GM12878 (cell line): ENCODE results near the gene RSPH9. TPM values are rescaled to one million over a fixed set of nuclear protein-coding genes. Genes with fewer than 3 reads are reported as not detected.

Experiments used
- ATF7 ChIP-seq: fragments of 450-650 bp; IDR thresholded peaks from 2 replicates; pipeline ENCODE4 v1.6.1; 2016; ENCODE audit warnings: low read depth, mild to moderate bottlenecking
- BACH1 ChIP-seq: fragments of 450-650 bp; IDR thresholded peaks from 2 replicates; pipeline ENCODE4 v1.6.1; 2017; ENCODE audit warnings: mild to moderate bottlenecking, borderline replicate concordance
- BCL11A ChIP-seq: IDR thresholded peaks from 2 replicates; pipeline ENCODE4 v1.6.1; 2011; ENCODE audit warnings: low read depth, low read length
- CREB1 ChIP-seq: IDR thresholded peaks from 2 replicates; pipeline ENCODE4 v1.6.1; 2012; ENCODE audit warnings: low read depth, mild to moderate bottlenecking, inconsistent platforms
- ELK1 ChIP-seq: IDR thresholded peaks from 2 replicates; pipeline ENCODE4 v1.6.1; 2012; ENCODE audit warnings: low read depth, low read length, improper control_type of control experiment
- GABPA ChIP-seq: IDR thresholded peaks from 2 replicates; pipeline ENCODE4 v1.6.1; 2014; ENCODE audit warnings: antibody characterized with exemption, low read depth, mild to moderate bottlenecking, inconsistent platforms
- IKZF1 ChIP-seq: fragments of 450-650 bp; conservative IDR thresholded peaks from 2 replicates; pipeline ENCODE4 v1.6.1; 2017; ENCODE audit warnings: antibody characterized with exemption, mild to moderate bottlenecking
- IRF3 ChIP-seq: fragments of 450-650 bp; IDR thresholded peaks from 2 replicates; pipeline ENCODE4 v1.6.1; 2014; ENCODE audit warnings: mild to moderate bottlenecking
- JUND ChIP-seq: IDR thresholded peaks from 2 replicates; pipeline ENCODE4 v1.6.1; 2012; ENCODE audit warnings: low read depth, mild to moderate bottlenecking, low read length, improper control_type of control experiment, moderate library complexity
- NR2C1 ChIP-seq: fragments of 450-650 bp; IDR thresholded peaks from 2 replicates; pipeline ENCODE4 v1.6.1; 2017; ENCODE audit warnings: antibody characterized with exemption, mild to moderate bottlenecking, moderate library complexity
- PBX3 ChIP-seq: IDR thresholded peaks from 2 replicates; pipeline ENCODE4 v1.6.1; 2011; ENCODE audit warnings: mild to moderate bottlenecking, low read depth, low read length, moderate library complexity; ENCODE audit not compliant: insufficient replicate concordance
- POLR2AphosphoS5 ChIP-seq: IDR thresholded peaks from 2 replicates; pipeline ENCODE4 v1.6.1; 2011; ENCODE audit warnings: mild to moderate bottlenecking, low read length, inconsistent platforms
- PRDM15 ChIP-seq: fragments of 450-650 bp; formaldehyde crosslinking; IDR thresholded peaks from 2 replicates; pipeline ENCODE4 v1.4.0; 2020; ENCODE audit warnings: mild to moderate bottlenecking, moderate library complexity
- SIX5 ChIP-seq: IDR thresholded peaks from 2 replicates; pipeline ENCODE4 v1.6.1; 2011; ENCODE audit warnings: mild to moderate bottlenecking, low read depth, low read length, moderate library complexity; ENCODE audit not compliant: severe bottlenecking
- SMAD1 ChIP-seq: fragments of 450-650 bp; IDR thresholded peaks from 2 replicates; pipeline ENCODE4 v1.6.1; 2018; ENCODE audit warnings: mild to moderate bottlenecking, low read depth; ENCODE audit not compliant: partially characterized antibody
- SMAD5 ChIP-seq: IDR thresholded peaks from 2 replicates; pipeline ENCODE4 v1.6.1; 2016; ENCODE audit warnings: antibody characterized with exemption, low read depth
- SMARCA5 ChIP-seq: fragments of 450-650 bp; IDR thresholded peaks from 2 replicates; pipeline ENCODE4 v1.6.1; 2017; ENCODE audit warnings: mild to moderate bottlenecking
- SMC3 ChIP-seq: IDR thresholded peaks from 2 replicates; pipeline ENCODE4 v1.6.1; 2011; ENCODE audit warnings: low read length, improper control_type of control experiment, borderline replicate concordance
- SREBF2 ChIP-seq: IDR thresholded peaks from 2 replicates; pipeline ENCODE4 v1.6.1; 2012; ENCODE audit warnings: mild to moderate bottlenecking, low read length
- STAT1 ChIP-seq: fragments of 450-650 bp; conservative IDR thresholded peaks from 2 replicates; pipeline ENCODE4 v1.6.1; 2014; ENCODE audit warnings: antibody characterized with exemption, mild to moderate bottlenecking
- SUZ12 ChIP-seq: fragments of 200-600 bp; sonication (generic); IDR thresholded peaks from one replicate; pipeline ENCODE4 v1.6.1; 2018; ENCODE audit warnings: antibody characterized with exemption, mild to moderate bottlenecking; ENCODE audit not compliant: unreplicated experiment
- TAF1 ChIP-seq: IDR thresholded peaks from 2 replicates; pipeline ENCODE4 v1.6.1; 2011; ENCODE audit warnings: mild to moderate bottlenecking, low read depth, low read length, borderline replicate concordance
- ZBTB33 ChIP-seq: fragments of 450-650 bp; IDR thresholded peaks from 2 replicates; pipeline ENCODE4 v1.6.1; 2017; ENCODE audit warnings: mild to moderate bottlenecking
- polyA plus RNA-seq, 11 experiments: library from polyadenylated mRNA; depleted of rRNA in 4 of 11; unstranded in 6 of 11; stranded (reverse) in 5 of 11; fragments of >200 nt; fragmentation: Nextera tagmentation in 4 of 11; fragmentation: Illumina TruSeq in 1 of 11; extraction: Ambion mirVana in 4 of 11; extraction: Trizol in 1 of 11; gene quantifications; 1 replicate in 1 of 11; 2 replicates in 10 of 11; pipeline versions ENCODE4 v1.2.1 to v1.2.3, GENCODE V29; 2011 to 2016; ENCODE audit warnings: inconsistent platforms in 2 of 11, missing spikeins in 2 of 11, low read depth in 1 of 11
- total RNA-seq, 4 experiments: library from RNA; depleted of rRNA in 3 of 4; stranded (reverse); fragments of >200 nt in 3 of 4; fragmentation: Illumina TruSeq in 1 of 4; extraction: Trizol in 1 of 4; gene quantifications; 2 replicates each; pipeline versions ENCODE4 v1.2.1 to v1.2.3, GENCODE V29; 2013 to 2021

RSPH9 gene
- total and polyA plus RNA-seq, 10 of the 15 experiments (the other 5 are each of a cell fraction or from before 2014, with no cell fraction given): 0.26 to 0.63 (median 0.36) TPM; not detected in 6

- TF ChIP-seq JUND (no peak), PRDM15 (CRISPR knock-in tag) (no peak), ZBTB33 (no peak), CREB1 (no peak), SUZ12 (no peak), IRF3 (no peak), BACH1 (0 out of 2 replicates have a peak, but pooled peaks have one; percentile 49), ATF7 (no peak), TAF1 (no peak), SMC3 (no peak), NR2C1 (no peak), POLR2AphosphoS5 (peak; percentile 57; the same call in 1 of the 2 replicates), STAT1 (no peak), PBX3 (peak; percentile 15), SIX5 (peak; percentile 23), SMARCA5 (peak; percentile 88), GABPA (peak; percentile 68; the same call in 1 of the 2 replicates), ELK1 (no peak), BCL11A (no peak), SMAD1 (no peak), IKZF1 (no peak), SREBF2 (no peak), SMAD5 (no peak)
Observed at GRCh38 chr6:43628393-43629103, 16.3 kb upstream of the RSPH9 start (continued).
